ENCODE measurements around the gene ZEB1. TPM values are rescaled to one million over a fixed set of nuclear protein-coding genes. Genes with fewer than 3 reads are reported as not detected.

Gene ZEB1
- total RNA-seq (2021; fragmentation: NEBNext Ultra II Directional; extraction: Animal tissue kit (Norgen Biotek cat#: 25700)) (0.15 and 0.23 TPM in 2 replicates), polyA plus RNA-seq (2011; rRNA removed) (0.03 and 0.08 TPM in 2 replicates), polyA minus RNA-seq (2011; rRNA and poly(A)+ RNA removed) (0.16 and 0.24 TPM in 2 replicates)
- polyA plus RNA-seq (2011; cell fraction: cytosol; rRNA removed): 0.08 TPM
- polyA plus RNA-seq (2011; cell fraction: nucleus; rRNA removed): 0.13 TPM
- polyA plus RNA-seq (2012, experiment 1 of 2): 0.17 to 0.48 TPM (median 0.22 TPM) in 4 replicates
- polyA plus RNA-seq (2012, experiment 2 of 2): not detected
- polyA plus RNA-seq (2013, experiment 1 of 2): 0.06 TPM
- 0.06 TPM for polyA plus RNA-seq (2013, experiment 2 of 2)
- polyA minus RNA-seq (2011; cell fraction: cytosol; rRNA and poly(A)+ RNA removed): not detected
- polyA minus RNA-seq (2011; cell fraction: nucleus; rRNA and poly(A)+ RNA removed): 1.1 TPM
- long read RNA-seq, experiment 1: 0 reads
- long read RNA-seq, experiment 2: 0 reads

DNA sequence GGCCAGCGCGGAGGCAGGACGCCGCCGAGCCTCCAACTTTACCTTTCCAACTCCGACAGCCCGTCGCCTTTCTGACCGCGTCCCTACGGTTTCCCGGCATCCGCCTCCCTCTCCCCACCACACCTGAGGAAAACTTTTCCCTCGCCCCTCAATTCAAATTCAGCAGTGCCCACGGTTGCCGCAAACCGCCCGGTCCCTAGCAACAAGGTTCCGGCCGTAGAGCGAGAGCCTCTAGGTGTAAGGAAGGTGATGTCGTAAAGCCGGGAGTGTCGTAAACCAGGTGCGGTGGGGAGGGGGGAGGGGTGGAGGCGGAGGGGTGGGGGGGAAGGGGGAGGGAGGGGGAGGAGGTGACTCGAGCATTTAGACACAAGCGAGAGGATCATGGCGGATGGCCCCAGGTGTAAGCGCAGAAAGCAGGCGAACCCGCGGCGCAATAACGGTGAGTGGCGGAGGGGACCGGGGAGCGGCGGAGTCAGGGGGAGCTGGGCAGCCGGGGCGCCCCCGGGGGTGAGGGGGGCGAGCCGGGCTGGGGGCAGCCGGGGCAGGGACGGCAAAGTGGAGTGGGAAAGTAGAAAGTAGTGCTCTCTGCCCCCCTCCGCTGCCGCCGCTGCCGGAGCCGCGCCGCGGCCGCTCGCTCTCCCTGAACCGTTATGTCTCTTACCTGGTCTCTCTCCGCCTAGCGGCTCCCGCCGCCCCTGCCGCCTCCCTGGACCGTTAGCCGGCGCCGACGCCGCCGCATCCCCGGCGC is at the start of gene ZEB1:
TSS of gene ZEB1 (plus strand) at position 363 of the 748 bp plus-strand sequence. CDS start at position 382, 19 bp downstream.
- H3K9me3 ChIP-seq (ENCODE audit: insufficient read depth in 2 of 2, low read depth in 1 of 2, low read length in 1 of 2): no peaks in the 10 kb centered on the region
- H4K91ac ChIP-seq (replicated peaks; ENCODE audit: insufficient read length, low read length): no peak within 1 kb of the TSS
- ChIA-PET CTCF (ENCODE audit: partially characterized antibody) (interaction anchor here (1.5 kb wide), 1 partner anchor 534 kb away, joined by 4 read pairs; no protein-coding TSS in a partner anchor), POLR2A (ENCODE audit: partially characterized antibody) (interaction anchor here (1.1 kb wide), 1 partner anchor 29 kb away, joined by 3 read pairs; no protein-coding TSS in a partner anchor)
- H3K4me1 ChIP-seq (replicated peaks in 1 of 4; ENCODE audit: control insufficient read depth in 3 of 4, insufficient read depth in 4 of 4, low read length in 3 of 4): peaks cover 0 to 4% (median 3%) of the 10 kb centered on the region in 4 experiments; a peak in 4 of 7 replicates
- H3K4me2 ChIP-seq (ENCODE audit: insufficient read depth in 1 of 2, low read depth in 2 of 2, low read length in 2 of 2): peak within 1 kb of the TSS; percentile 91 to 99
- H3K4ac ChIP-seq (replicated peaks; ENCODE audit: insufficient read length, low read depth, low read length): no peak within 1 kb of the TSS
- H4K8ac ChIP-seq (ENCODE audit: extremely low read depth, insufficient read depth, low read length): no peak within 1 kb of the TSS; the same call in 1 of the 2 replicates
- H4K20me1 ChIP-seq (replicated peaks in 1 of 2; ENCODE audit: control insufficient read depth in 1 of 2, insufficient read depth in 2 of 2, low read length in 2 of 2): peaks cover 2 to 8% of the 10 kb centered on the region in 2 experiments
- H2AK5ac ChIP-seq (ENCODE audit: low read depth, low read length): no peak within 1 kb of the TSS
- H3K56ac ChIP-seq (replicated peaks; ENCODE audit: insufficient read length, low read depth, low read length): no peak within 1 kb of the TSS
- no peak within 1 kb of the TSS for H2BK5ac ChIP-seq (ENCODE audit: low read depth, low read length)
- FAIRE-seq (no peak), DNase-seq (ENCODE audit: low read depth in 1 of 2, low spot score in 2 of 2) (peak in 1 of 2 experiments; percentile 80)
- H3K9ac ChIP-seq (replicated peaks in 1 of 4; ENCODE audit: extremely low read depth in 1 of 4, low read depth in 3 of 4, low read length in 3 of 4): peak within 1 kb of the TSS in 3 of 4 experiments; percentile 22 to 39 (median 34); a peak in 5 of 7 replicates
- no peaks in the 10 kb centered on the region for H3K79me1 ChIP-seq (ENCODE audit: low read depth, low read length)
- H3K23me2 ChIP-seq (ENCODE audit: low read depth, low read length): peaks cover 14% of the 10 kb centered on the region
- no peak within 1 kb of the TSS; the same call in 1 of the 2 replicates for H2BK12ac ChIP-seq (ENCODE audit: low read depth, low read length)
- no peaks in the 10 kb centered on the region for H3K79me2 ChIP-seq (ENCODE audit: control insufficient read depth in 1 of 2, insufficient read depth in 2 of 2, low read length in 2 of 2)
- H2BK15ac ChIP-seq (ENCODE audit: low read length): no peak within 1 kb of the TSS
- H3K18ac ChIP-seq (ENCODE audit: extremely low read depth, low read length): no peak within 1 kb of the TSS; the same call in 1 of the 2 replicates
- peak within 1 kb of the TSS; percentile 84 to 93 (median 89) for H3K4me3 ChIP-seq (ENCODE audit: extremely low read depth in 1 of 4, insufficient read depth in 2 of 4, low read depth in 3 of 4, low read length in 4 of 4)
- no peaks in the 10 kb centered on the region; a peak in 1 of 8 replicates for H3K36me3 ChIP-seq (ENCODE audit: control insufficient read depth in 2 of 4, insufficient read depth in 4 of 4, low read length in 3 of 4)
- peak within 1 kb of the TSS; percentile 75 for H2AFZ ChIP-seq (ENCODE audit: low read length)
- no peak within 1 kb of the TSS for H4K5ac ChIP-seq (ENCODE audit: insufficient read length, low read depth, low read length)
- no peak within 1 kb of the TSS for H3K14ac ChIP-seq (ENCODE audit: insufficient read length)
- no peak within 1 kb of the TSS for H2BK120ac ChIP-seq (replicated peaks; ENCODE audit: low read depth, low read length)
- 3% methylated on average over 29 of the region's 71 CpGs; no CpG with 5 or more reads in 1 of the 2 experiments for WGBS, 2 experiments (ENCODE audit: extremely low coverage in 1 of 2, insufficient coverage in 1 of 2, insufficient read length in 1 of 2, insufficient replicate concordance in 2 of 2, low coverage in 1 of 2, low lambda C conversion rate in 2 of 2, missing lambda C conversion rate in 1 of 2)
- no peak within 1 kb of the TSS for H2BK20ac ChIP-seq (ENCODE audit: low read length)
- no peak within 1 kb of the TSS for H3K23ac ChIP-seq (ENCODE audit: insufficient read length)
- H3K27me3 ChIP-seq (replicated peaks in 1 of 4; ENCODE audit: control insufficient read depth in 3 of 4, extremely low read depth in 1 of 4, insufficient read depth in 3 of 4, low read length in 3 of 4): peaks cover 12 to 51% (median 31%) of the 10 kb centered on the region in 4 experiments
- no peak within 1 kb of the TSS for H3K27ac ChIP-seq (ENCODE audit: low read depth, low read length)
- TF ChIP-seq SIRT6 (IDR thresholded peaks at IDR 0.05; ENCODE audit: low read length) (no peak), ASH2L (IDR thresholded peaks at IDR 0.05; ENCODE audit: low read length) (no peak), CREB1 (IDR thresholded peaks at IDR 0.05) (peak; percentile 24; the same call in 1 of the 2 replicates), TAF1 (IDR thresholded peaks at IDR 0.05; ENCODE audit: low read depth, low read length) (0 out of 2 replicates have a peak, but pooled peaks have one; percentile 3), PHF8 (conservative IDR thresholded peaks at IDR 0.05; ENCODE audit: low read depth, low read length) (peak; percentile 15; the same call in 1 of the 2 replicates), SIN3A (conservative IDR thresholded peaks at IDR 0.05 in 1 of 2, IDR thresholded peaks at IDR 0.05 in 1 of 2; ENCODE audit: low read depth in 1 of 2, low read length in 2 of 2) (peak in 1 of 2 experiments; percentile 65; a peak in 1 of 4 replicates), SP4 (IDR thresholded peaks at IDR 0.05; ENCODE audit: low read length) (no peak), TCF12 (IDR thresholded peaks at IDR 0.05; ENCODE audit: low read depth, low read length) (peak; percentile 91; the same call in 1 of the 2 replicates), CEBPB (IDR thresholded peaks at IDR 0.05; ENCODE audit: low read depth, low read length) (0 out of 2 replicates have a peak, but pooled peaks have one; percentile 10), RAD21 (IDR thresholded peaks at IDR 0.05 in 1 of 2, conservative IDR thresholded peaks at IDR 0.05 in 1 of 2; ENCODE audit: low read depth in 2 of 2, low read length in 2 of 2) (peak; percentile 10 to 23; a peak in 2 of 4 replicates)
